K562 (cell line): Measurements from ENCODE around the gene HOXC10. TPM values are rescaled to one million over a fixed set of nuclear protein-coding genes. Genes with fewer than 3 reads are reported as not detected.

Experiments
- FOXA3 ChIP-seq, 2 experiments: fragments of 450-650 bp in 1 of 2; sonication (generic) in 1 of 2; formaldehyde crosslinking; IDR thresholded peaks in 1 of 2; conservative IDR thresholded peaks in 1 of 2; 2 replicates each; pipeline versions ENCODE4 v1.4.0 to v1.8.0; 2020 to 2022; ENCODE audit warnings: mild to moderate bottlenecking in 2 of 2, missing genetic modification reagents in 1 of 2
- MECOM ChIP-seq: fragments of 250-450 bp; sonication (Bioruptor Pico); IDR thresholded peaks from 2 replicates; pipeline ENCODE4 v1.8.0; 2022; ENCODE audit warnings: inconsistent platforms
- MGA ChIP-seq: fragments of 450-650 bp; IDR thresholded peaks from 2 replicates; pipeline ENCODE4 v1.6.1; 2016; ENCODE audit warnings: mild to moderate bottlenecking, moderate library complexity
- NELFE ChIP-seq: IDR thresholded peaks from 2 replicates; pipeline ENCODE4 v1.6.1; 2011; ENCODE audit warnings: mild to moderate bottlenecking; ENCODE audit not compliant: insufficient read depth, insufficient read length
- polyA plus RNA-seq, 8 experiments: library from polyadenylated mRNA; depleted of rRNA in 4 of 8; stranded (reverse) in 5 of 8; unstranded in 3 of 8; fragments of >200 nt; fragmentation: Nextera tagmentation in 2 of 8; fragmentation: Illumina TruSeq in 1 of 8; extraction: Ambion mirVana in 2 of 8; extraction: Trizol in 1 of 8; gene quantifications; 2 replicates each; pipeline versions ENCODE4 v1.2.1 to v1.2.3, GENCODE V29; 2011 to 2014; ENCODE audit warnings: inconsistent platforms in 1 of 8, missing spikeins in 1 of 8
- total RNA-seq, 7 experiments: library from RNA; depleted of rRNA in 6 of 7; stranded (reverse); fragments of >200 nt in 6 of 7; fragmentation: Illumina TruSeq in 2 of 7; extraction: Trizol in 2 of 7; gene quantifications; 2 replicates each; pipeline versions ENCODE4 v1.2.1 to v1.2.3, GENCODE V29; 2011 to 2021; ENCODE audit warnings: low replicate concordance in 1 of 7

The HOXC10 gene
- total and polyA plus RNA-seq, 9 of the 15 experiments (the other 6 are each of a cell fraction or from before 2014, with no cell fraction given): 0.13 to 0.77 (median 0.35) TPM; not detected in 2

GRCh38 chr12:53990311-53991076, 5.5 kb downstream of the HOXC10 start (continued):
- no peak for TF ChIP-seq NELFE
- TF ChIP-seq MGA: no peak
- TF ChIP-seq MECOM (CRISPR knock-in tag): no peak
- no peak for TF ChIP-seq FOXA3 (CRISPR knock-in tag; conservative IDR thresholded peaks at IDR 0.05 in 1 of 2, IDR thresholded peaks at IDR 0.05 in 1 of 2)
